ENCODE data around the gene ZCWPW1. TPM values are rescaled to one million over a fixed set of nuclear protein-coding genes. Genes with fewer than 3 reads are reported as not detected.
A peak's percentile ranks its signal among the peaks of the same experiment; 100 is the strongest.
"Not testable (repeated sequence)": the region's sequence is repeated elsewhere in the genome, so short reads cannot be mapped to it uniquely, and the experiment has no call there.

Gene ZCWPW1
- total and polyA plus RNA-seq, 2 experiments from 2014 or later = 1.9 to 4.2 TPM

- TF ChIP-seq EZH2 (IDR thresholded peaks at IDR 0.05; ENCODE audit: insufficient read depth, poor library complexity, severe bottlenecking) = no peak
- no peak for TF ChIP-seq EZH2phosphoT487 (IDR thresholded peaks at IDR 0.05; ENCODE audit: insufficient read depth, low read depth)
- no peaks in the 10 kb centered on the region for H3K9me2 ChIP-seq (ENCODE audit: insufficient read depth)
- no peak within 1 kb of the TSS for H3K4me2 ChIP-seq (ENCODE audit: unreplicated experiment)
- DNase-seq = peak; percentile 30
- H3K36me3 ChIP-seq (ENCODE audit: low read depth) = 0 out of 2 replicates have a peak, but pooled peaks cover 3% of the 10 kb centered on the region
- in situ Hi-C loops (cut with MboI) = loop anchor here (25.0 kb wide), 1 partner anchor 398 kb away; the partner anchor contains the start of genes SLC12A9 and TRIP6
- H3K27ac ChIP-seq = no peak within 1 kb of the TSS
- no peaks in the 10 kb centered on the region for H3K27me3 ChIP-seq (replicated peaks; ENCODE audit: insufficient read depth)
- H2AFZ ChIP-seq = no peak within 1 kb of the TSS
- H3K4me3 ChIP-seq = no peak within 1 kb of the TSS
- peaks cover 18% of the 10 kb centered on the region for H3F3A ChIP-seq (ENCODE audit: insufficient read depth)
- peaks cover 18% of the 10 kb centered on the region for H3K4me1 ChIP-seq (ENCODE audit: insufficient read depth)
- no peak within 1 kb of the TSS for H3K9ac ChIP-seq
- no peaks in the 10 kb centered on the region for H4K20me1 ChIP-seq (ENCODE audit: insufficient read depth)
- no peaks in the 10 kb centered on the region for H3K79me2 ChIP-seq (ENCODE audit: insufficient read depth)
- no peaks in the 10 kb centered on the region for H3K9me3 ChIP-seq (ENCODE audit: low read depth)
- WGBS, 2 experiments (ENCODE audit: low coverage in 1 of 2, low lambda C conversion rate in 2 of 2, missing lambda C conversion rate in 2 of 2) = 43 to 48% methylated on average over 6 to 7 of the region's 7 CpGs
Measured at GRCh38 chr7:100464210-100464660, 35.7 kb upstream of the ZCWPW1 start, which contains the start of gene SPACDR. SPACDR (minus strand) TSS chr7:100464260; CDS start chr7:100464025, 235 bp downstream.

- Histone ChIP-seq H3K4me3 (no peak overlapping the region), H3K9ac (no peak overlapping the region), H3K4me2 (ENCODE audit: unreplicated experiment) (no peak overlapping the region), H3K27me3 (replicated peaks; ENCODE audit: insufficient read depth) (no peaks in the 10 kb centered on the region), H3K4me1 (ENCODE audit: insufficient read depth) (no peaks in the 10 kb centered on the region), H3K79me2 (ENCODE audit: insufficient read depth) (no peaks in the 10 kb centered on the region), H3K36me3 (ENCODE audit: low read depth) (no peaks in the 10 kb centered on the region), H2AFZ (no peak overlapping the region), H4K20me1 (ENCODE audit: insufficient read depth) (no peaks in the 10 kb centered on the region), H3F3A (ENCODE audit: insufficient read depth) (no peaks in the 10 kb centered on the region), H3K27ac (no peak overlapping the region), H3K9me2 (ENCODE audit: insufficient read depth) (no peaks in the 10 kb centered on the region), H3K9me3 (ENCODE audit: low read depth) (no peaks in the 10 kb centered on the region)
- no peak for TF ChIP-seq EZH2phosphoT487 (IDR thresholded peaks at IDR 0.05; ENCODE audit: insufficient read depth, low read depth)
- no peak for TF ChIP-seq EZH2 (IDR thresholded peaks at IDR 0.05; ENCODE audit: insufficient read depth, poor library complexity, severe bottlenecking)
- WGBS, 2 experiments (ENCODE audit: low coverage in 1 of 2, low lambda C conversion rate in 2 of 2, missing lambda C conversion rate in 2 of 2) = 92 to 95% methylated on average over 6 of the region's 6 CpGs
- in situ Hi-C loops (cut with MboI) = loop anchor here (25.0 kb wide), 1 partner anchor 405 kb away; the partner anchor contains the start of genes SLC12A9 and TRIP6
- no peak for DNase-seq
Measured at GRCh38 chr7:100457033-100457432, 28.5 kb upstream of the ZCWPW1 start.

- Histone ChIP-seq H3K36me3 (ENCODE audit: low read depth) (no peaks in the 10 kb centered on the region), H3K27me3 (replicated peaks; ENCODE audit: insufficient read depth) (no peaks in the 10 kb centered on the region), H3F3A (ENCODE audit: insufficient read depth) (no peaks in the 10 kb centered on the region), H3K4me2 (ENCODE audit: unreplicated experiment) (no peak overlapping the region), H3K9me2 (ENCODE audit: insufficient read depth) (no peaks in the 10 kb centered on the region), H3K9me3 (ENCODE audit: low read depth) (no peaks in the 10 kb centered on the region), H3K4me1 (ENCODE audit: insufficient read depth) (no peaks in the 10 kb centered on the region), H3K79me2 (ENCODE audit: insufficient read depth) (no peaks in the 10 kb centered on the region), H3K4me3 (no peak overlapping the region), H3K27ac (no peak overlapping the region), H4K20me1 (ENCODE audit: insufficient read depth) (no peaks in the 10 kb centered on the region), H2AFZ (no peak overlapping the region), H3K9ac (no peak overlapping the region)
- 87 to 92% methylated on average over 14 of the region's 14 CpGs for WGBS, 2 experiments (ENCODE audit: low coverage in 1 of 2, low lambda C conversion rate in 2 of 2, missing lambda C conversion rate in 2 of 2)
- DNase-seq = no peak
- TF ChIP-seq EZH2 (IDR thresholded peaks at IDR 0.05; ENCODE audit: insufficient read depth, poor library complexity, severe bottlenecking) (no peak), EZH2phosphoT487 (IDR thresholded peaks at IDR 0.05; ENCODE audit: insufficient read depth, low read depth) (no peak)
- in situ Hi-C loops (cut with MboI) = loop anchor here (25.0 kb wide), 1 partner anchor 406 kb away; the partner anchor contains the start of genes SLC12A9 and TRIP6
Measured at GRCh38 chr7:100456562-100456961, 28.1 kb upstream of the ZCWPW1 start.

- no peaks in the 10 kb centered on the region for H3K79me2 ChIP-seq (ENCODE audit: insufficient read depth)
- 50 to 55% methylated on average over 3 of the region's 3 CpGs for WGBS, 2 experiments (ENCODE audit: low coverage in 1 of 2, low lambda C conversion rate in 2 of 2, missing lambda C conversion rate in 2 of 2)
- no peak overlapping the region for H3K4me3 ChIP-seq
- H3F3A ChIP-seq (ENCODE audit: insufficient read depth) = no peaks in the 10 kb centered on the region
- H3K4me2 ChIP-seq (ENCODE audit: unreplicated experiment) = no peak overlapping the region
- no peak overlapping the region for H3K9ac ChIP-seq
- H3K9me2 ChIP-seq (ENCODE audit: insufficient read depth) = no peaks in the 10 kb centered on the region
- in situ Hi-C loops (cut with MboI) = loop anchor here (25.0 kb wide), 1 partner anchor 407 kb away; the partner anchor contains the start of genes SLC12A9 and TRIP6
- no peaks in the 10 kb centered on the region for H3K4me1 ChIP-seq (ENCODE audit: insufficient read depth)
- H3K27ac ChIP-seq = no peak overlapping the region
- H2AFZ ChIP-seq = no peak overlapping the region
- no peak for DNase-seq
- H3K9me3 ChIP-seq (ENCODE audit: low read depth) = no peaks in the 10 kb centered on the region
- no peaks in the 10 kb centered on the region for H4K20me1 ChIP-seq (ENCODE audit: insufficient read depth)
- no peaks in the 10 kb centered on the region for H3K36me3 ChIP-seq (ENCODE audit: low read depth)
- no peak for TF ChIP-seq EZH2phosphoT487 (IDR thresholded peaks at IDR 0.05; ENCODE audit: insufficient read depth, low read depth)
- TF ChIP-seq EZH2 (IDR thresholded peaks at IDR 0.05; ENCODE audit: insufficient read depth, poor library complexity, severe bottlenecking) = no peak
- no peaks in the 10 kb centered on the region for H3K27me3 ChIP-seq (replicated peaks; ENCODE audit: insufficient read depth)
Measured at GRCh38 chr7:100455206-100455605, 26.7 kb upstream of the ZCWPW1 start.

GRCh38 chr7:100453854-100454253 is 25.4 kb upstream of the ZCWPW1 start:
- H3K4me1 ChIP-seq (ENCODE audit: insufficient read depth); H3K9me3 ChIP-seq (ENCODE audit: low read depth); H2AFZ ChIP-seq; H3F3A ChIP-seq (ENCODE audit: insufficient read depth); H3K79me2 ChIP-seq (ENCODE audit: insufficient read depth); H4K20me1 ChIP-seq (ENCODE audit: insufficient read depth); H3K27ac ChIP-seq; H3K4me2 ChIP-seq (ENCODE audit: unreplicated experiment); H3K4me3 ChIP-seq; DNase-seq; H3K9ac ChIP-seq; H3K36me3 ChIP-seq (ENCODE audit: low read depth); H3K9me2 ChIP-seq (ENCODE audit: insufficient read depth); H3K27me3 ChIP-seq (replicated peaks; ENCODE audit: insufficient read depth): not testable (repeated sequence)
- in situ Hi-C loops (cut with MboI) = loop anchor here (25.0 kb wide), 1 partner anchor 408 kb away; the partner anchor contains the start of genes SLC12A9 and TRIP6
- 86 to 90% methylated on average over 8 of the region's 8 CpGs for WGBS, 2 experiments (ENCODE audit: low coverage in 1 of 2, low lambda C conversion rate in 2 of 2, missing lambda C conversion rate in 2 of 2)
